ENCODE measurements around the gene NPB. TPM values are rescaled to one million over a fixed set of nuclear protein-coding genes. Genes with fewer than 3 reads are reported as not detected.

The NPB gene
- total and polyA plus RNA-seq, 4 donors: 0.15 to 0.92 (median 0.55) TPM

DNA sequence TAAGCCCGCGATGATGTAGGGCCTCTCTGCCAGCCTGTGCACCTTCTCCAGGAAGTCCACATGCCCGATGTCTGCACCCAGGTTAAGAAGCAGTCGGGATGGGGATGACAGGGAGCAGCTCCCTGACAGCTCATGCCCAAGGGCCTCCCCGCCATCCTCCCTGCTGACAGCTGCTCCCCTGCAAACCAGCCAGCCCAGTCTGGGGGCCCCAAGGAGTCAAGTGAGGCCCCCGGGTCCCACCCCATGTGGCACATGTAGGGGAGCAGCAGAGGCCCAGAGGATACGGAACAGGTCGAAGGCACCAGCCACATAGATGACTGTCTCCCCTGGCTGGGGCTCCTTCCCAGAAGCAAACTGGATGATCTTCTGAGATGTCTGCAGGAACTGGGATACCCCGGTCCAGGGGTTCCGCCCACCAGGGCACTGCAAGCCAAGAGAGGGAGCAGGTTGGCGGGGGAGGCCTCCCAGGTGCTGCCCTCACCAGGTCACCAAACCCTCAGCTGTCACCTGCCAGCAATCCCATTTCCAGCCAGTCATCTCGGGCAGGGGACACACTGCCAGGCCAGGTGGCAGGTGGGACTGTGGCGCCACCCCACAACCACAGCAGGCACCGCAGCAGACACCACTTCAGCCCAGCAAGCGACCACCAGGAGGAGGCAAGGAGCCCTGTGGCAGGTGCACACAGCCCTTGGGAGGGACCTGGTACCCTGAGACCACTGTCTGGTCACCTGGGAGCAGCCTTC, 4.6 kb downstream of the NPB start:
- no peak for DNase-seq (ENCODE audit: low spot score)
- Histone ChIP-seq H3K9me3 (ENCODE audit: control insufficient read depth in 4 of 4, low read length in 3 of 4) (no peaks in the 10 kb centered on the region), H3K27ac (ENCODE audit: low read depth in 1 of 2, low read length in 2 of 2) (no peak overlapping the region), H3K4me3 (ENCODE audit: low read depth in 1 of 3, low read length in 3 of 3) (no peak overlapping the region), H3K36me3 (ENCODE audit: control insufficient read depth in 4 of 4, insufficient read depth in 3 of 4, low read depth in 1 of 4, low read length in 3 of 4) (peaks cover 0 to 36% (median 19%) of the 10 kb centered on the region in 4 donors), H3K9ac (ENCODE audit: low read depth in 1 of 2, low read length in 2 of 2) (no peak overlapping the region), H3K4me1 (ENCODE audit: control insufficient read depth in 4 of 4, insufficient read depth in 4 of 4, low read length in 3 of 4) (peaks cover 8 to 48% (median 24%) of the 10 kb centered on the region in 4 donors), H3K27me3 (ENCODE audit: control insufficient read depth in 4 of 4, insufficient read depth in 4 of 4, low read length in 3 of 4) (no peaks in the 10 kb centered on the region)
- WGBS: 91% methylated on average over 15 of the region's 15 CpGs
- TF ChIP-seq, protein P1, sequence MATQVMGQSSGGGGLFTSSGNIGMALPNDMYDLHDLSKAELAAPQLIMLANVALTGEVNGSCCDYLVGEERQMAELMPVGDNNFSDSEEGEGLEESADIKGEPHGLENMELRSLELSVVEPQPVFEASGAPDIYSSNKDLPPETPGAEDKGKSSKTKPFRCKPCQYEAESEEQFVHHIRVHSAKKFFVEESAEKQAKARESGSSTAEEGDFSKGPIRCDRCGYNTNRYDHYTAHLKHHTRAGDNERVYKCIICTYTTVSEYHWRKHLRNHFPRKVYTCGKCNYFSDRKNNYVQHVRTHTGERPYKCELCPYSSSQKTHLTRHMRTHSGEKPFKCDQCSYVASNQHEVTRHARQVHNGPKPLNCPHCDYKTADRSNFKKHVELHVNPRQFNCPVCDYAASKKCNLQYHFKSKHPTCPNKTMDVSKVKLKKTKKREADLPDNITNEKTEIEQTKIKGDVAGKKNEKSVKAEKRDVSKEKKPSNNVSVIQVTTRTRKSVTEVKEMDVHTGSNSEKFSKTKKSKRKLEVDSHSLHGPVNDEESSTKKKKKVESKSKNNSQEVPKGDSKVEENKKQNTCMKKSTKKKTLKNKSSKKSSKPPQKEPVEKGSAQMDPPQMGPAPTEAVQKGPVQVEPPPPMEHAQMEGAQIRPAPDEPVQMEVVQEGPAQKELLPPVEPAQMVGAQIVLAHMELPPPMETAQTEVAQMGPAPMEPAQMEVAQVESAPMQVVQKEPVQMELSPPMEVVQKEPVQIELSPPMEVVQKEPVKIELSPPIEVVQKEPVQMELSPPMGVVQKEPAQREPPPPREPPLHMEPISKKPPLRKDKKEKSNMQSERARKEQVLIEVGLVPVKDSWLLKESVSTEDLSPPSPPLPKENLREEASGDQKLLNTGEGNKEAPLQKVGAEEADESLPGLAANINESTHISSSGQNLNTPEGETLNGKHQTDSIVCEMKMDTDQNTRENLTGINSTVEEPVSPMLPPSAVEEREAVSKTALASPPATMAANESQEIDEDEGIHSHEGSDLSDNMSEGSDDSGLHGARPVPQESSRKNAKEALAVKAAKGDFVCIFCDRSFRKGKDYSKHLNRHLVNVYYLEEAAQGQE (IDR thresholded peaks at IDR 0.05): no peak

DNA sequence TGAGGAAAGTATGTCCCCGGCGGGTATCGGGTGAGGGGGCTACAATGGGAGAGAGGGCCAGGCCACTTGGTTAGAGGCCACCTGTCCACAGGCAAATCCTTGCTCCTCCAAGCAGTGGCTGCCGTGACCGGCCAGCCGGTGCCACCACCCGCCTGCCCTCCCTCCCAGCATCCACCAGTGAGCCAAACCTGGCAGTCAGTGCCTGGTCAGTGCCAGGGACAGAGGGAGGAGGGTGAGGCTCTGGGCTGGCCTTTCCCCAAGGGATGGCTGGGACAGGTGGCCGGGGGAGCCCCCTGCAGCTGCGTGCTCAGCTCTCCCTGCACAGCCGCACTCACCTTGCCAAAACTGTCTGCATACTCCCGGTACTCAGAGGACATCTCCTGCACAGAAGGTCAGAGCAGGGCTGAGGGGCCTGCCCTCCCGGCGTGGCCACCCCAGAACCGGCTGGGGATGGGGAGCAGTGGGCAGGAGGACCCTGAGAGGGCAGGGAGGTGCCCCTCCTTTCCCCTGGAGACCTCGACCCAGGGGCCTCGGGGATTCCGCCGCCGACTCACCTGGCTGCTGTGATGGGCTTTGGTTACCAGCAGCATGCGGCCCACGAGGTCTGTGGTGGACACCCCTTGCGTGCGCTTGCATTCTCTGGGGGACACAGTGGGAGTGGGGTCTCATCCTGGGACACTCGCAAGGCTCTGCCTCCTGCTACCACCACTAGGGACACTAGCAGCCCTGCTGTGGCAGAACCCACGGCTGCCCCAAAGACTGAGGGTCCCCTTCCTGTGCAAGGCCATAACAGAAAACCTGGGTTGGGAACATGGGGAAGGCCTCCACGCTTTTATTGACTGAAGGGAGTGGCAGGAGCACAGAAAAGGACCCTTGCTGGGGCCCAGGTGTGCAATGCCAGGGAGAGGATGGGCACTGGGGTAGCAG, 5.4 kb downstream of the NPB start:
- Histone ChIP-seq H3K27ac (ENCODE audit: low read depth in 1 of 2, low read length in 2 of 2) (no peak overlapping the region), H3K9me3 (ENCODE audit: control insufficient read depth in 4 of 4, low read length in 3 of 4) (no peaks in the 10 kb centered on the region), H3K36me3 (ENCODE audit: control insufficient read depth in 4 of 4, insufficient read depth in 3 of 4, low read depth in 1 of 4, low read length in 3 of 4) (peaks cover 0 to 36% (median 20%) of the 10 kb centered on the region in 4 donors), H3K4me3 (ENCODE audit: low read depth in 1 of 3, low read length in 3 of 3) (no peak overlapping the region), H3K4me1 (ENCODE audit: control insufficient read depth in 4 of 4, insufficient read depth in 4 of 4, low read length in 3 of 4) (peaks cover 12 to 49% (median 23%) of the 10 kb centered on the region in 4 donors), H3K9ac (ENCODE audit: low read depth in 1 of 2, low read length in 2 of 2) (no peak overlapping the region), H3K27me3 (ENCODE audit: control insufficient read depth in 4 of 4, insufficient read depth in 4 of 4, low read length in 3 of 4) (no peaks in the 10 kb centered on the region)
- TF ChIP-seq EGR1 (IDR thresholded peaks at IDR 0.05; ENCODE audit: low read depth in 2 of 2): no peak
- TF ChIP-seq TAF1 (conservative IDR thresholded peaks at IDR 0.05): no peak
- TF ChIP-seq SP1 (IDR thresholded peaks at IDR 0.05): no peak
- TF ChIP-seq, protein P2, sequence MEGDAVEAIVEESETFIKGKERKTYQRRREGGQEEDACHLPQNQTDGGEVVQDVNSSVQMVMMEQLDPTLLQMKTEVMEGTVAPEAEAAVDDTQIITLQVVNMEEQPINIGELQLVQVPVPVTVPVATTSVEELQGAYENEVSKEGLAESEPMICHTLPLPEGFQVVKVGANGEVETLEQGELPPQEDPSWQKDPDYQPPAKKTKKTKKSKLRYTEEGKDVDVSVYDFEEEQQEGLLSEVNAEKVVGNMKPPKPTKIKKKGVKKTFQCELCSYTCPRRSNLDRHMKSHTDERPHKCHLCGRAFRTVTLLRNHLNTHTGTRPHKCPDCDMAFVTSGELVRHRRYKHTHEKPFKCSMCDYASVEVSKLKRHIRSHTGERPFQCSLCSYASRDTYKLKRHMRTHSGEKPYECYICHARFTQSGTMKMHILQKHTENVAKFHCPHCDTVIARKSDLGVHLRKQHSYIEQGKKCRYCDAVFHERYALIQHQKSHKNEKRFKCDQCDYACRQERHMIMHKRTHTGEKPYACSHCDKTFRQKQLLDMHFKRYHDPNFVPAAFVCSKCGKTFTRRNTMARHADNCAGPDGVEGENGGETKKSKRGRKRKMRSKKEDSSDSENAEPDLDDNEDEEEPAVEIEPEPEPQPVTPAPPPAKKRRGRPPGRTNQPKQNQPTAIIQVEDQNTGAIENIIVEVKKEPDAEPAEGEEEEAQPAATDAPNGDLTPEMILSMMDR (IDR thresholded peaks at IDR 0.05; ENCODE audit: low read depth, low read length, missing input control): no peak
- TF ChIP-seq GABPA (IDR thresholded peaks at IDR 0.05 in 1 of 2, conservative IDR thresholded peaks at IDR 0.05 in 1 of 2): no peak
- TF ChIP-seq, protein P3, sequence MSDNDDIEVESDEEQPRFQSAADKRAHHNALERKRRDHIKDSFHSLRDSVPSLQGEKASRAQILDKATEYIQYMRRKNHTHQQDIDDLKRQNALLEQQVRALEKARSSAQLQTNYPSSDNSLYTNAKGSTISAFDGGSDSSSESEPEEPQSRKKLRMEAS (IDR thresholded peaks at IDR 0.05): no peak
- no peak for TF ChIP-seq FOXA1 (IDR thresholded peaks at IDR 0.05)
- TF ChIP-seq, protein P1 (IDR thresholded peaks at IDR 0.05): no peak
- 91% methylated on average over 26 of the region's 26 CpGs for whole genome bisulfite sequencing
- DNase-seq (ENCODE audit: low spot score): no peak

Data from liver (tissue), 9 donors.